Loucy (cell line): ENCODE results near the gene MPND.
A peak's percentile ranks its signal among the peaks of the same experiment; 100 is the strongest.

ENCODE experiments used
- H2AFZ ChIP-seq: fragments of 200-600 bp; sonication (generic); 2 replicates; pipeline ENCODE4 v1.6.0; 2016; ENCODE audit warnings: antibody characterized with exemption, mild to moderate bottlenecking, low read length, moderate library complexity
- H3F3A ChIP-seq: fragments of 200-600 bp; 2 replicates; pipeline ENCODE4 v1.6.0; 2016; ENCODE audit warnings: antibody characterized with exemption, low read depth, mild to moderate bottlenecking
- H3K27me3 ChIP-seq: fragments of 200-600 bp; sonication (generic); 2 replicates; pipeline ENCODE4 v1.6.1; 2014; ENCODE audit warnings: low read length, mild to moderate bottlenecking; ENCODE audit not compliant: insufficient read depth, poor library complexity, severe bottlenecking
- H3K36me3 ChIP-seq: fragments of 200-600 bp; sonication (generic); 2 replicates; pipeline ENCODE4 v1.6.1; 2016; ENCODE audit warnings: low read length; ENCODE audit not compliant: insufficient read depth
- H3K4me1 ChIP-seq: fragments of 200-600 bp; sonication (generic); 2 replicates; pipeline ENCODE4 v1.5.1; 2014; ENCODE audit warnings: low read length, mild to moderate bottlenecking; ENCODE audit not compliant: insufficient read depth, poor library complexity, severe bottlenecking
- H3K4me2 ChIP-seq: fragments of 200-600 bp; sonication (generic); 2 replicates; pipeline ENCODE4 v1.6.0; 2014; ENCODE audit warnings: antibody characterized with exemption, low read length, low read depth, mild to moderate bottlenecking; ENCODE audit not compliant: poor library complexity, severe bottlenecking
- H3K4me3 ChIP-seq: fragments of 200-600 bp; sonication (generic); 2 replicates; pipeline ENCODE4 v1.5.1; 2014; ENCODE audit warnings: low read length, mild to moderate bottlenecking, mixed read lengths; ENCODE audit not compliant: poor library complexity, severe bottlenecking
- H3K79me2 ChIP-seq: fragments of 200-600 bp; sonication (generic); 2 replicates; pipeline ENCODE4 v1.6.1; 2014; ENCODE audit warnings: low read length; ENCODE audit not compliant: insufficient read depth
- H3K9ac ChIP-seq: fragments of 200-600 bp; sonication (generic); 2 replicates; pipeline ENCODE4 v1.6.0; 2014; ENCODE audit warnings: mild to moderate bottlenecking, low read depth, low read length, moderate library complexity; ENCODE audit not compliant: poor library complexity, severe bottlenecking
- H3K9me2 ChIP-seq: fragments of 200-600 bp; sonication (generic); replicated peaks from 2 replicates; pipeline ENCODE4 v1.6.1; 2016; ENCODE audit warnings: low read depth, low read length, mixed read lengths
- H3K9me3 ChIP-seq: fragments of 200-600 bp; sonication (generic); 2 replicates; pipeline ENCODE4 v1.6.1; 2014; ENCODE audit warnings: mild to moderate bottlenecking, antibody characterized with exemption, low read length, low read depth; ENCODE audit not compliant: insufficient read depth
- H4K20me1 ChIP-seq: fragments of 200-600 bp; sonication (generic); 2 replicates; pipeline ENCODE4 v1.6.0; 2014; ENCODE audit warnings: antibody characterized with exemption, low read length, mild to moderate bottlenecking; ENCODE audit not compliant: insufficient read depth, poor library complexity, severe bottlenecking
- EZH2phosphoT487 ChIP-seq: fragments of 200-600 bp; IDR thresholded peaks from 2 replicates; pipeline ENCODE4 v1.6.1; 2018; ENCODE audit warnings: antibody characterized with exemption, mild to moderate bottlenecking, moderate library complexity, borderline replicate concordance
- TF ChIP-seq, protein P1 (sequence below): fragments of 200-600 bp; sonication (generic); conservative IDR thresholded peaks from 2 replicates; pipeline ENCODE4 v1.5.1; 2014; ENCODE audit warnings: mild to moderate bottlenecking, antibody characterized with exemption, low read length

The MPND gene

DNA sequence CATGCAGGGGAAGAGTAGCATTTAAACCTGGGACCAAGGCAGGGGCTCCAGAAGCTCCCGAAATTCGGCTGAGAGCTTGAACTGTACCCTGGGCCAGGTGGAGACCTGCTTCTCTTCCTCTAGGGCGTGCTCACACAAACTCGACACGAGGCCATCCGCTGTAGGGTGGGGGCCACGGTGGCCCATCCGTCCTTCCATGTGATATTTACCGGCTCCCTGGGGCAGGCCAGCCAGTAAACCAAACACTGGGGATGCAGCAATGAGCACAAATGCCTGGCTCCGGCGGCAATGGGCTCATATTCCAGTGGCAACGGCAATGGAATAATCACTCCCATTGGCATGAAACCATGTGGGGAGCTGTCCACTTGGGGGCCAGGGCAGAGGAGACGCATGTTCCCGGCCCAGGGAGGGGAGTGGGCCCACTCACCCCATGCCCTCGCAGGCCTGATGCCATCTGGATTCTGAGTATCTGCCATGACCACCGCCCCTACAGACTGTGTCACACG, 46.2 kb downstream of the MPND start:
- no peak overlapping the region for H3K4me3 ChIP-seq
- H3K9ac ChIP-seq = no peak overlapping the region
- peaks cover 23% of the 10 kb centered on the region for H3K4me1 ChIP-seq
- no peaks in the 10 kb centered on the region for H3K9me2 ChIP-seq
- H3K4me2 ChIP-seq = no peak overlapping the region
- H3K9me3 ChIP-seq = no peaks in the 10 kb centered on the region
- H3K27me3 ChIP-seq = no peaks in the 10 kb centered on the region
- H3F3A ChIP-seq = no peaks in the 10 kb centered on the region
- no peak overlapping the region for H2AFZ ChIP-seq
- peaks cover 45% of the 10 kb centered on the region for H4K20me1 ChIP-seq
- H3K79me2 ChIP-seq = peaks cover 78% of the 10 kb centered on the region
- H3K36me3 ChIP-seq = peaks cover 12% of the 10 kb centered on the region; the same call in 1 of the 2 replicates
- no peak for TF ChIP-seq EZH2phosphoT487

DNA sequence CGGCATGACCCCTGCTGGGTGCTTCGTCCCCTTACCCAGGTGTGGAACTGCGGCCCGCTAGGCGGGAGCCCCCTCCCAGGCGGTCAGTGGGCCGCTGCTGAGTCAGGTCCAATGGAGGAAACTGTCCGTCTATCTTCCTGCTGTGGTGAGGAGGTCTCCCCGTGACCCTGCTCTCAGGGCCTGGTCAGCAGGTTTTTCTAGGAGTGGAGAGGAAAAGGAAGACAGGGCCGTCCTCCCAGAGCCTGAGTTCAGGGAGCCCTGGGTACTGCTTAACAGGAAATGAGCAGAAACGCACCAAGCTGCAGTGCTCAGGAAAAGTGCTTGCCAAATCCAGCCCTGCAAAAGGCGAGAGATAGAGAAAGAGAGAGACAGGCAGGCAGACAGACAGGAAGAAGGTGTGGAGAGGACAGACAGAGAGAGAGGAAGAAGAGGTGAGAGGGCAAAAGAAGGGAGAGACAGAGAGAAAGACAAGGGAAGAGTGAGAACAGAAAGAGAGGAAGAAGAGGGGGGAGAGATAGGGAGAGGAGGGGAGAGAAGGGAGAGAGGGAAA, 46.7 kb downstream of the MPND start:
- H3K4me2 ChIP-seq = peak overlapping the region; percentile 32
- no peaks in the 10 kb centered on the region for H3F3A ChIP-seq
- no peaks in the 10 kb centered on the region for H3K9me2 ChIP-seq
- H3K4me1 ChIP-seq = peaks cover 27% of the 10 kb centered on the region
- no peak overlapping the region for H3K4me3 ChIP-seq
- H3K79me2 ChIP-seq = peaks cover 80% of the 10 kb centered on the region
- H3K27me3 ChIP-seq = no peaks in the 10 kb centered on the region
- H3K36me3 ChIP-seq = peaks cover 12% of the 10 kb centered on the region; the same call in 1 of the 2 replicates
- H4K20me1 ChIP-seq = peaks cover 51% of the 10 kb centered on the region
- H3K9me3 ChIP-seq = no peaks in the 10 kb centered on the region
- TF ChIP-seq, protein P1, sequence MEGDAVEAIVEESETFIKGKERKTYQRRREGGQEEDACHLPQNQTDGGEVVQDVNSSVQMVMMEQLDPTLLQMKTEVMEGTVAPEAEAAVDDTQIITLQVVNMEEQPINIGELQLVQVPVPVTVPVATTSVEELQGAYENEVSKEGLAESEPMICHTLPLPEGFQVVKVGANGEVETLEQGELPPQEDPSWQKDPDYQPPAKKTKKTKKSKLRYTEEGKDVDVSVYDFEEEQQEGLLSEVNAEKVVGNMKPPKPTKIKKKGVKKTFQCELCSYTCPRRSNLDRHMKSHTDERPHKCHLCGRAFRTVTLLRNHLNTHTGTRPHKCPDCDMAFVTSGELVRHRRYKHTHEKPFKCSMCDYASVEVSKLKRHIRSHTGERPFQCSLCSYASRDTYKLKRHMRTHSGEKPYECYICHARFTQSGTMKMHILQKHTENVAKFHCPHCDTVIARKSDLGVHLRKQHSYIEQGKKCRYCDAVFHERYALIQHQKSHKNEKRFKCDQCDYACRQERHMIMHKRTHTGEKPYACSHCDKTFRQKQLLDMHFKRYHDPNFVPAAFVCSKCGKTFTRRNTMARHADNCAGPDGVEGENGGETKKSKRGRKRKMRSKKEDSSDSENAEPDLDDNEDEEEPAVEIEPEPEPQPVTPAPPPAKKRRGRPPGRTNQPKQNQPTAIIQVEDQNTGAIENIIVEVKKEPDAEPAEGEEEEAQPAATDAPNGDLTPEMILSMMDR = no peak
- no peak for TF ChIP-seq EZH2phosphoT487
- H3K9ac ChIP-seq = no peak overlapping the region
- H2AFZ ChIP-seq = no peak overlapping the region

DNA sequence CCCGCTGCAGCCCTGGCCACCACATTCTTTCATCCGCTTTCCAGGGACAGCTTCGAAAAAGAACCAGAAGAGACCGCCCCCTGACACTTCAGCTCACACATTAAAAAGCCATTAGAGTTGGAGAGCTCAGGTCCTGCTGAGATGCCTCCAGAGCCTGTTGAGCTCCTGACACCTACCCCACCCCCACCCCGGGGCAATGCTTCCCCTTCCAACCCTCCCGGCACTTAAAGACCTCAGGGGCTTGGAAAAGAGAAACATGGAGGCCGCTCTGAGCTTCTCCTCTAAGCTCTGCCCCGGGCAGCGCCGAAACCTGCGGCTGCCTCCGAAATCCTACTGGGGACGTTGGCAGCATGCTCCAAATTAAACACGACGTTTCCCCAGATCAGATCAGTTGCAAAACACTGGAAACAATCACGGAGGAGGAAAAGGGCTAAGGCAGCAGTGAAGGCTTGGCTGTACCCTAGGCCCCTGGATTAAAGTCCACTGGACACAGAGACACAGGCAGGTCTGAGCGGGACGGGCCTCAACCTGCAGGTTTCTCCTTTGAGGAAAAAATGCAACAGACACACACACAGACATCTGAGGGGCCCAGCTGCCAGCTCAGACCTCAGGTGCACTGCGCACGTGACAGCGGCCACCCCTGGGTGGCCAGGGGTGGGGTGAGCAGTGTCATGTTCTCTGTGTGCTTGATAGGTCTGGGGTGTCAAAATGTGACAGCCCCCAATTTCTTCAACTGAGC, 47.4 kb downstream of the MPND start:
- H3K4me3 ChIP-seq = no peak overlapping the region
- peaks cover 79% of the 10 kb centered on the region for H3K79me2 ChIP-seq
- H3K36me3 ChIP-seq = peaks cover 12% of the 10 kb centered on the region; the same call in 1 of the 2 replicates
- H4K20me1 ChIP-seq = peaks cover 53% of the 10 kb centered on the region
- no peak for TF ChIP-seq EZH2phosphoT487
- TF ChIP-seq, protein P1 = no peak
- H2AFZ ChIP-seq = no peak overlapping the region
- peak overlapping the region; percentile 26 for H3K9ac ChIP-seq
- peaks cover 30% of the 10 kb centered on the region for H3K4me1 ChIP-seq
- no peaks in the 10 kb centered on the region for H3K9me2 ChIP-seq
- no peaks in the 10 kb centered on the region for H3K27me3 ChIP-seq
- no peaks in the 10 kb centered on the region for H3F3A ChIP-seq
- H3K9me3 ChIP-seq = no peaks in the 10 kb centered on the region
- peak overlapping the region; percentile 32 for H3K4me2 ChIP-seq
